Measurements from ENCODE around the gene PROCA1.

PROCA1 gene

GRCh38 chr17:28755486-28755885 lies 43.8 kb upstream of the PROCA1 start:
- DNase-seq (ENCODE audit: low read depth, low spot score) = no peak
- no peak overlapping the region for H3K4me3 ChIP-seq (ENCODE audit: low read depth, low read length)
- ChIA-PET CTCF (interaction anchor here (2.1 to 17.9 kb wide), 3 partner anchors 9 to 28 kb away, joined by 17 to 603 read pairs (median 295); partner anchors contain the start of genes NEK8, RPL23A and TLCD1), POLR2A (no interaction called here)
- TF ChIP-seq CTCF (IDR thresholded peaks at IDR 0.05; ENCODE audit: insufficient read depth, low read length, missing control alignments) = no peak

- ChIA-PET POLR2A (interaction anchor here (0.6 to 13.2 kb wide), 5 partner anchors 11 to 200 kb away, joined by 3 to 174 read pairs (median 4); partner anchors contain the start of genes NEK8 and TLCD1), CTCF (interaction anchor here (1.1 to 17.9 kb wide), 19 partner anchors 8 to 386 kb away, joined by 3 to 603 read pairs (median 5); partner anchors contain the start of genes NEK8, RPL23A, TLCD1 and TRAF4)
- TF ChIP-seq CTCF (IDR thresholded peaks at IDR 0.05; ENCODE audit: insufficient read depth, low read length, missing control alignments) = no peak
- H3K4me3 ChIP-seq (ENCODE audit: low read depth, low read length) = no peak overlapping the region
- DNase-seq (ENCODE audit: low read depth, low spot score) = no peak
Observed at GRCh38 chr17:28751600-28752366, 40.1 kb upstream of the PROCA1 start.

- H3K4me3 ChIP-seq (ENCODE audit: low read depth, low read length) = no peak overlapping the region
- CTCF ChIA-PET = interaction anchor here (0.6 to 17.9 kb wide), 41 partner anchors 6 to 387 kb away, joined by 3 to 603 read pairs (median 4); partner anchors contain the start of genes FAM222B, FLOT2, NEK8 and PHF12
- POLR2A ChIA-PET = interaction anchor here (13.2 kb wide), 1 partner anchor 23 kb away, joined by 174 read pairs; the partner anchor contains the start of genes NEK8 and TLCD1
Observed at GRCh38 chr17:28750178-28751047, 38.7 kb upstream of the PROCA1 start.

GRCh38 chr17:28749516-28750177 lies 38.0 kb upstream of the PROCA1 start:
- ChIA-PET POLR2A (interaction anchor here (13.2 kb wide), 1 partner anchor 22 kb away, joined by 174 read pairs; the partner anchor contains the start of genes NEK8 and TLCD1), CTCF (interaction anchor here (0.6 to 17.9 kb wide), 28 partner anchors 9 to 204 kb away, joined by 3 to 603 read pairs (median 4); partner anchors contain the start of genes FAM222B, FLOT2, NEK8 and PHF12)
- DNase-seq (ENCODE audit: low read depth, low spot score) = no peak
- no peak overlapping the region for H3K4me3 ChIP-seq (ENCODE audit: low read depth, low read length)
- TF ChIP-seq CTCF (IDR thresholded peaks at IDR 0.05; ENCODE audit: insufficient read depth, low read length, missing control alignments) = no peak

More at GRCh38 chr17:28750178-28751047, 38.7 kb upstream of the PROCA1 start:
- DNase-seq (ENCODE audit: low read depth, low spot score) = no peak
- peak; percentile 100 for TF ChIP-seq CTCF (IDR thresholded peaks at IDR 0.05; ENCODE audit: insufficient read depth, low read length, missing control alignments)

GRCh38 chr17:28748852-28749515 lies 37.3 kb upstream of the PROCA1 start:
- H3K4me3 ChIP-seq (ENCODE audit: low read depth, low read length) = no peak overlapping the region
- no peak for DNase-seq (ENCODE audit: low read depth, low spot score)
- ChIA-PET POLR2A (interaction anchor here (13.2 kb wide), 1 partner anchor 22 kb away, joined by 174 read pairs; the partner anchor contains the start of genes NEK8 and TLCD1), CTCF (interaction anchor here (0.8 to 17.9 kb wide), 15 partner anchors 8 to 205 kb away, joined by 3 to 603 read pairs (median 6); partner anchors contain the start of genes FLOT2, NEK8, PHF12 and RPL23A)
- TF ChIP-seq CTCF (IDR thresholded peaks at IDR 0.05; ENCODE audit: insufficient read depth, low read length, missing control alignments) = no peak
